GM19463 (cell line): Measurements from ENCODE around the gene C22orf39.
"Not testable (repeated sequence)": the region's sequence is repeated elsewhere in the genome, so short reads cannot be mapped to it uniquely, and the experiment has no call there.

Experiments
- ATAC-seq: cut with Tn5 transposase; IDR thresholded peaks from one replicate; pipeline ENCODE4 v1.9.1; 2021; ENCODE audit warnings: mild to moderate bottlenecking, moderate library complexity; ENCODE audit not compliant: unreplicated experiment

The C22orf39 gene

GRCh38 chr22:19455033-19455432, 7.5 kb upstream of the C22orf39 start:
- ATAC-seq, result no peak

GRCh38 chr22:19454156-19454555, 6.6 kb upstream of the C22orf39 start:
- ATAC-seq, result no peak

GRCh38 chr22:19453718-19454117, 6.2 kb upstream of the C22orf39 start:
- ATAC-seq, result no peak

- no peak for ATAC-seq
Observed at GRCh38 chr22:19451570-19451969, 4.1 kb upstream of the C22orf39 start.

- ATAC-seq, result no peak
Observed at GRCh38 chr22:19450363-19451175, 3.1 kb upstream of the C22orf39 start.

GRCh38 chr22:19449422-19449767, 1.9 kb upstream of the C22orf39 start:
- ATAC-seq, result no peak

GRCh38 chr22:19448739-19449421, 1.4 kb upstream of the C22orf39 start:
- peak; percentile 42 for ATAC-seq

GRCh38 chr22:19448076-19448607, 631 bp upstream of the C22orf39 start:
- no peak for ATAC-seq

- no peak for ATAC-seq
Observed at GRCh38 chr22:19446603-19447329, 745 bp downstream of the C22orf39 start.

GRCh38 chr22:19445279-19445982, 2.1 kb downstream of the C22orf39 start:
- not testable (repeated sequence) for ATAC-seq

- ATAC-seq, result no peak
Observed at GRCh38 chr22:19443544-19444211, 3.8 kb downstream of the C22orf39 start.

GRCh38 chr22:19442166-19442565, 5.3 kb downstream of the C22orf39 start:
- ATAC-seq, result no peak

- no peak for ATAC-seq
Observed at GRCh38 chr22:19440411-19441195, 6.9 kb downstream of the C22orf39 start.

- ATAC-seq, result no peak
Observed at GRCh38 chr22:19438298-19438697, 9.2 kb downstream of the C22orf39 start.

- ATAC-seq, result not testable (repeated sequence)
Observed at GRCh38 chr22:19436444-19437161, 10.9 kb downstream of the C22orf39 start.

GRCh38 chr22:19434829-19435580, 12.5 kb downstream of the C22orf39 start:
- no peak for ATAC-seq

GRCh38 chr22:19434401-19434800, 13.1 kb downstream of the C22orf39 start:
- ATAC-seq, result no peak
